GM19372 (cell line): Measurements from ENCODE around the gene GRM7.

ENCODE experiments used
- ATAC-seq: cut with Tn5 transposase; IDR thresholded peaks from one replicate; pipeline ENCODE4 v1.9.1; 2021; ENCODE audit warnings: mild to moderate bottlenecking, low read depth, moderate library complexity; ENCODE audit not compliant: unreplicated experiment

Gene GRM7

DNA sequence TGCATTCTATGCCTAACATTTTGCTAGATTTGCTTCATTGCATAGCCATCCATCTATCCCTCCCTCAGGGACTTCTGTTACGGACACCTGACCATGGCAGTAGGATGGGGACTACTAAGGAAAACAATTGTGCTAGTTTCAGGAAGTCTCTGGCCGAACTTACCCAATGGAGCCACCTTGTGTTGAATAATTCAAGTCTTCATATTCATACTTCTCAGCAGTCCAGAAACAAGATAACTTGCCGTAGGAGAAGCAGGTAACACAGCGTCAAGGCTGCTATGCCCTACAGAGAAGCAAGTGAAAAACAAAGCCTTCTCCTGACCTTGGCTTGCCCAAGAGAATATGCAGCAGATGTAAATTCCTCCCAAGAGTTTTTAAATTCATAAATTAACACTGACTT is 685.3 kb downstream of the GRM7 start:
- no peak for ATAC-seq

DNA sequence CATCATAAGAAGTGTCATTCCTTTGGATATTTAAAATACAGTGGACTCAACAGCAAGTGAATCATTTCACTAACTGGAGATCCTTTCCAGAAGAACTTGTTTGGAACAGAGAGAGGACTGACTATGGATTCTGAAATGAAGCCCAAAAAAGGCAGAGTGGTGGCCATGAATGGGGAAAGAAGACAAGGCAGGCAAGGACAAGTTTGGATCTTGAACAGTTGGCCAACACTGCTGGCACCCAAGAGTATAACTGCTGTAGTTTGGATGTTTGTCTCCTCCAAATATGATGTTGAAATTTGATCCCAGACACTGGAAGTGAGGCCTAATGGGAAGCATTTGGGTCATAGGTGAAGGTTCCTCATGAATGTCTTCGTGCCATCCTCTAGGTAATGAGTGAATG is 686.9 kb downstream of the GRM7 start:
- no peak for ATAC-seq

DNA sequence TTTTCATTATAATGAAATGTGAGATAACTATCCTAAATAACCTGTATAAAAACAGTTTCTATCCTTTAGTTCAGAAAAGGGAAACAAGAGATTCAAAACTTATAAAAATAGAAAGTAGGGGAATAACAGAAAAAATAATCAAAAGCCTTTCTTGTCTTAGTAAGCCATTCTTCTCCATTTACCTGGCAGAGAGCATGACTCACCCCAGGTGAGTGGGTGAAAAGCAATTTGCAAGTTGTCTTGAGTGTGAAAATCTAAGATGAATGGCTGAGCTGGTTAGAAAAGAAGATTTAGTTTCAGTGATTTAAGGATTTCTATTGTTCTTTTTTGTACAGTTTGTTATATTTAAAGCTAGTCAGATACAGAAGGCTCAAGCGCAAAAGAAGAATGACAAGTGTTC is 702.0 kb downstream of the GRM7 start:
- no peak for ATAC-seq

DNA sequence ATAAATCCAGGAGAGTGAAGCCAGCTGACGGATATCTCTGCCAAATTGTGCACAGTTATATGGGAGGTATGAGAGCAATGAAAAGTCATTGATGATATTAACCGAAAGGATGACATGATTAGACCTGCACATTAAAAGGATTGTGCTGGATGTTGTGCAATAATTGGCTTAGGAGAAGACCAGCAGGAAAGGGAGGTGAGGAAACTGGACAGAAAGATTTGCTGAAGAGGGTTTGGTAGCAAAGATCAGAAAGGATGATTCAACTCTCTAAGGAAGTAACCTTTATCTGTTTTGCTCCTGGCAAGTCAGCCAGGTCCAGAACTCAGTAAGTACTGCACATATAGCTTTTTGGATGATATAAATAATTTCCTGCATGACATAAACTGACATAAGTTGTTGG is 704.7 kb downstream of the GRM7 start:
- ATAC-seq, result no peak

DNA sequence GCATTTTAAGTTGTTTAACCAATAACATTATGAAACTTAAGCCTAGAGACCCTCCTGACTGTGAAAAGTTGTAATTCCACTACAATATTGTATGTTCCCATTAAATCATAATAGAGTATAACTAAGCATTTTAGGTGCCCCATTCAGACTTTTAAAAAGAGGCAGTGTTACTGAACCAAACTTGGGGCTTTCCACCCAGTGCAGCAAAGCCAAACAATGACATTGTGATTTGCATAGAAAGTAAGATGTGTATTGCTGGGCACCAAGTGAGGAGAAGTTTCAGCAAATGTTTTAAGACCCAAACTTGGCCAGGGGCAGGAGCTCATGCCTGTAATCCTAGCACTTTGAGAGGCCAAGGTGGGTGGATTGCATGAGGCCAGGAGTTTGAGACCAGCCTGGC is 706.2 kb downstream of the GRM7 start:
- peak; percentile 67 for ATAC-seq

DNA sequence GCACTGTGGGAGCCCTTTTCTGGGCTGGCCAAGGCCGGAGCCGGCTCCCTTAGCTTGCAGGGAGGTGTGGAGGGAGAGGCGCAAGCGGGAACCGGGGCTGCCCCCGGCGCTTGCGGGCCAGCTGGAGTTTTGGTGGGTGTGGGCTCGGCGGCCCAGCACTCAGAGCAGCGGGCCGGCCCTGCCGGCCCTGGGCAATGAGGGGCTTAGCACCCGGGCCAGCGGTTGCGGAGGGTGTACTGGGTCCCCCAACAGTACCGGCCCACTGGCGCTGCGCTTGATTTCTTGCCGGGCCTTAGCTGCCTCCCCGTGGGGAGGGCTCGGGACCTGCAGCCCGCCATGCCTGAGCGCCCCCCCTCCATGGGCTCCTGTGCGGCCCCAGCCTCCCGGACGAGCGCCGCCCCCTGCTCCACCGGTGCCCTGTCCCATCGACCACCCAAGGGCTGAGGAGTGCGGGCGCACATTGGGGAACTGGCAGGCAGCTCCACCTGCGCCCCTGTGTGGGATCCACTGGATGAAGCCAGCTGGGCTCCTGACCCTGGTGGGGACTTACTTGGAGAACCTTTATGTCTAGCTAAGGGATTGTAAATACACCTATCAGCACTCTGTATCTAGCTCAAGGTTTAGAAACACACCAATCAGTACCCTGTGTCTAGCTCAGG is 707.7 kb downstream of the GRM7 start:
- no peak for ATAC-seq

DNA sequence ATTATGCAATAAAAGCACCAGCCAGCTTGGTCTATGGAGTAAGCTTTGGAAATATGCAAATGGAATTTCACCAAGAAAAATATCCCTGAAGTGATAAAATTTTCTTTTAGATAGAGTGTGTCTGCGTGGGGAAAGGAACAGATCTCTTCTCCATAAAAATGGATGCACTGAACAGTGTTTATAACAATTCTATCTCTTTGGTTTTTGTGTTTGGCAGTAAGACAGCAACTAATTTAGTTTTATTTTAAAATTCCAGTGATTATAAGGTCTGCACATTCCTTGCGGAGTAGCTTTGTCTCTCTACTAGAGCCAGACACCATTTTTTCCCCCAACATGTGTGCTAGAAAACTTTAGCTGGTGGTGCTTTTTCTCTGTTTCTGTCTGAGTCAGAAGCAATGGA is 712.4 kb downstream of the GRM7 start:
- ATAC-seq, result no peak

DNA sequence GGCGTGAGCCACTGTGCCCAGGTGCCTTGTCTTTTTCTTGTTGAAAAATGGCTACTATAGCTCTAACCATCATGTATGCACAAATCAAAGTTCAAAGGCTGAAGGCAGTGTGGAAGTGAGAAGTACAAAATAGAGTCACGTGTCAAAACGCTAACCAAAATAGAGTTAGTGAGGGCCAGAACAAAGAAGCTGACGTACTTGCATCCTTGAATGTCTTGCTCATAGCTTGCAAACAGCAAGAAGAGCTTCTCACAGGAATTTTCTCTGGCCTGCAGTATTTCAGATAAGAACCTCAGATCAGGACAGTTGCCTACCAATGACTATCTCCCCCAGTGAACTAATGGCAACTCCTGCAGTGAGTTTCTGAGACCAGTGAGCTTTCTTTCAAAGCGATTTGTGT is 713.5 kb downstream of the GRM7 start:
- no peak for ATAC-seq

DNA sequence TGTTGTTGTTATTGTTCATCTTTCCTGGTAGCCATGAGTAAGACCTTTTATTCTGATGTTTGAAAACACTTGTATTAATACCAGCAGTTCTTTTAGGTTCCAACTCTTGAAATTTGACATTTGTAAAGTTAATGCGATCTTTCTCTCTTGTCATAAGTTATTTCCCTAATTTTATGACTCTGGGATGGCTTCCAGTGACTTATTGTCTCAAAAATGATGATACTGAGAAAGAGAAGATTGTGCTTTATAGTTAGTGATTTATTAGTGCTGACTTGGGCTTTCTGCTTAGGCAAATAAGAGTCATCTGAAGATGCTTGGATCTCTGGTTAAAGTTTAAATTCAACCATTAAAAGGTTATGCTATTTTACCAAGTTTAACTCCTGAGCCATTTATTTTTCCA is 715.2 kb downstream of the GRM7 start:
- no peak for ATAC-seq

DNA sequence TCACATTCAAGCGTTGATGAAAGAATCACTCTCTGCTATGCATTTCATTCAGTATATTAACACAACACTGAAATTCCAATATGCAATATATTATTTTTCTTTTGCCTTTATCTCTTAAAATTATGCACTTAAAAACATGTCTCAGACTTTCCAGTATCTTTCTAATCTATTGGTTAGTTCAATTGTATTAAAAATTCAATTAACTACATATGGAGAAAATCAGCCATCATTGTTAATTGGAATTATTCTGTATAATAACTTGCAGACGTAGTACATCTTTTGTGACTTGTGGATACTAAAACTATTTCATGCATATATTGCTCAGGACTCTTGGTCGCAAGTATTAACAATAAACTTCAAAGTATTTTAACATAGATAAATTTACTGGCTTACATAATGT is 715.6 kb downstream of the GRM7 start:
- no peak for ATAC-seq

DNA sequence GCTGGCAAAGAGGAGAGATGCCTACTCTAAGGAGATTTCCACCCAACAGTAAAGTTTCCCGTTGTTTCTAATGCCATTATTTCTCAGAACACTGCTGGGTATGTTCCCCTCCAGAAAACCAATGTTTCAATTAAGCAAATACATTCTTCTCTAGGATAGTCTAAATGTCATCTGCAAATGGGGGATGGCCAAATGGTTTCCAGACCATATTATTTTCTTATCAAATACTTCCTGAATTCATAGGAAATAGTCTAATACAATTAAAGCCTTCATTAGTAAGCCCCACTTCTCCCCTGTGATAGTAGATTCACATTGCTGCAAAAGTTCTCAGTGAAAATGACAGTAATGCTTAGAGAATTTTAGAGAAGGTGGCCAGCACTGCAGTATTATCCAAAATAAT is 716.6 kb downstream of the GRM7 start:
- no peak for ATAC-seq

DNA sequence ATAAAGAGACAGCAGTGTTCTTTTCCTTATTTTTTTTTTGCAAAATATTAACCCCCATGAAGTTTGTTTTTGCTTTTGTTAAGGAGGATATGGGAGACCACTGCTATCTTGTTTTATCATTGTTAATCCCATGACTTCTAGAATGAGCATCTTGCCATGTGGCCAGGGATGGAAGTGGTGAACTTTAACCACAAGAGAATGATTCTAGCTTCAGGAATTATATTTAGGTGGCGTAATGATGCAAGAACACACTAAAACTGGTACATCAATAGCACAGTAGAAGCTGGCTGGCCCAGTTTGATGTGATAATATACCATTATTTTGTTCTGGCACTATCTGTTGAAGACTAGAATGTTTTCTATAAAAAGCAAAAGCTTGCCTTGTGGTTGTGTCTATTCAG is 720.9 kb downstream of the GRM7 start:
- ATAC-seq, result no peak

DNA sequence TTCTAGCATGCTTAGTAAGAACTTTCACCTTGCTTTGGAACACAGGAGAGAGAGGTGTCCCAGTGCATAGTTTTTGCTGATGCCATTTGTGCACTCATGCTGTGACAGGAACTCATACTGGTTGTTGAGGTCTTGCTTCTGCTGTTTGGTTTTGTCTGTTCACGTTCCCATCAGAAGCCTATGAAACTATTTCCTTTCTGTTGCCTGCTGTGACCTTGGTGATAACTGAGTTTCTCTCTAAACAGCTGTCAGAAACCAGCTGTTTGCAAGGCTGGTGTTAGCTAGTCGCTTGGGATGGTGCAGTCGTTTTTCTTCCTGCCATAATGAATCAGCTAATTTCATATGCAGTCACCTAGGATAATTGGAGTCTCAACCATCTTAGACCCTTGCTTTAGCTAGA is 724.1 kb downstream of the GRM7 start:
- ATAC-seq, result no peak

DNA sequence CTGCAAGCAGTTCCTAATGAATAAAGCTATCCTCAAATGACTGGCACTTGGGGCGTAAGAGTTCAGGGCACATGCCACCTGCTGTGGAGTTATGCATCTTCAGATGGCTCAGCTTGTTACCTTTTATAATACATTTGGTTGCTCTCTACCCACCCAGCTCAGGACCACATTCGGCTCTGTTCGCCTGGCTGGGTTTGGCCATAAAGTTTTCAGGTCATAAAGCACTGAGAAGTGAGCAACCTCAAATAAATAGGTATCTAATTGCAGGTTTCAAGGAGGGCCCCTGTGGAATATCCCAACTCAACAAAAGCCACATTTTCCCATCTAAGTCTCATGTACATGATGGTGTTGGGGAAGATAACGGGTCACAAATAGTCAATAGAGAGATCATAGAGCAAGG is 727.3 kb downstream of the GRM7 start:
- ATAC-seq, result no peak

DNA sequence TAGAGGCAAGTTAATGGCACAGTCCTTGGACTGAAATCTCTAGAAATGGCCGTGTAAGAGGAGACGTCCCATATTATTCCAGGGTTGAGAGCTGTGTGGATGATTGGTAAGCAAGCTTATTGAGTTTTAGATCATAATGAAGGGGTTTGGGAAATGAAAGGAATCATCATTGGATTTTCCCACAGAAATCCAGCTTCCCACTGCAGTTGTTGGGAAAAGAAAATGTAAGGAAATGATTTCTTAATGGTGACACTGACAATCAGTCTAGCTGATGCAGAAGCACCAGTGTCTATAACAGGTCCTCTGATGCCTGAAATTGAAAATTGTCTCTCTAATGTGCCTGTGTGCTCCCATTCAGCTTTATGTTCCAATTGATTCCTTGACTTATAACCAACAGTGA is 728.6 kb downstream of the GRM7 start:
- no peak for ATAC-seq

DNA sequence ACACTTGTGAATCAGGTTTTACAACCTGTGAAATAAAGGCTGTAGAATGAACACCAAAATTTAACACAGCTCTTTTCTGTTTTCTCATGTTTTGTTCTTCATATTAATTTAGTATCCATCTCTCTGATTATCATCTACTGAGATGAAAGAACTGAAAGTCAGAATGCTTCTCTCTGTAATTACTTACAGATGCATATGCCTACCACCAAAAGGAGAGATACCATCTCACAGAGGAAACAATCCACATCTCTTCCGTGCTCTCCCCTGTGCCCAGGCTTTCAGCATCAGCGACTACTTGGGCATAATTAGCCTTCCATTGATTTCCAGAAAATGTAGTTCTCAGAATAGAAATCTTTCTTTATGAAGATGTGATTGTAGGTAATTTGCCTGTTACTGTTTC is 741.4 kb downstream of the GRM7 start:
- no peak for ATAC-seq

DNA sequence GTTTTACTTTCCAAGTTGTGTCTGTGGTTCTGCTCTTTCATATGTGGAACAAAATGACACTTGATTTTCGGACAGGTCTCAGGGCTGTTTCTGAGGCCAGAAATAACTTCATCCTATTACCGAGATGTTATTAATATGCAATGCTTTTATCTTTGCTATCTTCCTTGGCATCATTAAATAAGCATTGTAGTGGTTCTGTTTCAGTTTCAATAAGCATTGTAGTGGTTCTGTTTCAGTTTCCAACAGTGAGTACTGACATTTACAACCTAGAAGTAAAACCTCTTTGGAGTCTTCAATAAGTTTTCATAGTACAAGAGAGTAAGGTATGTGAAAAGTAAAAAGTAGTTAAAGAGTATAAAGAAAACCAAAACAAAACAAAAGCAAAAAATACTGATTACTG is 746.2 kb downstream of the GRM7 start:
- no peak for ATAC-seq

DNA sequence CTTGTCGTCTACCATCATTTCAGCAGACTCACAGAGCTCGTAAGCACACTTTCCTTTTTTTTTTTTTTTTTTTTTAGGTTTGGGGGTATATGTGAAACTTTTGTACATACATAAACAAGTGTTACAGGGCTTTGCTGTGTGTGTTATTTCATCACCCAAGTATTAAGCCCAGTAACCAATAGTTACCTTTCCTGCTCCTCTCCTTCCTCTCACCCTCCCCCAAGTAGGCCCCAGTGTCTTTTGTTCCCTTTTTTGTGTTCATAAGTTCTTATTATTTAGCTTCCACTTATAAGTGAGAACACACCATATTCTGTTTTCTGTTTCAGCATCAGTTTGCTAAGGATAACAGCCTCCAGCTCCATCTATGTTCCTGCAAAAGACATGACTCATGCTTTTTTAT is 746.8 kb downstream of the GRM7 start:
- ATAC-seq, result no peak

DNA sequence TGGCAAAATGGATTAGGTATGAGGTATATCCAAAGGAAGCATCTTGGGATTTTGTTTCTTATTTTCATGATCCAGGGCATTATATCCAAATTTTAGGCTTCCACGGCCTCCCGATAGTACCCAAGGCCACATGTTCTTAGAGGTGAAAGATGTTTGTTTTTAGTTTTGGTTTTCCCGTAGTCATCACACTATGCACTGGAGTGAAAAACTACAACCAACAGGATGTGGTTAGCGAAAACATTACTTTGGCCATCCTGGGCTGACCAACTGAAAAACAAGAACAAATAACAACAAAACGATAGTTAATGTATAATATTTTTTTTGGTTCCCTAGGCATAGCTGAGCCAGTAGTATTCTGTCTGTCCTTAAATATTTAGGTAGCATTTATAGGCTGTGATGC is 749.7 kb downstream of the GRM7 start:
- ATAC-seq, result no peak

DNA sequence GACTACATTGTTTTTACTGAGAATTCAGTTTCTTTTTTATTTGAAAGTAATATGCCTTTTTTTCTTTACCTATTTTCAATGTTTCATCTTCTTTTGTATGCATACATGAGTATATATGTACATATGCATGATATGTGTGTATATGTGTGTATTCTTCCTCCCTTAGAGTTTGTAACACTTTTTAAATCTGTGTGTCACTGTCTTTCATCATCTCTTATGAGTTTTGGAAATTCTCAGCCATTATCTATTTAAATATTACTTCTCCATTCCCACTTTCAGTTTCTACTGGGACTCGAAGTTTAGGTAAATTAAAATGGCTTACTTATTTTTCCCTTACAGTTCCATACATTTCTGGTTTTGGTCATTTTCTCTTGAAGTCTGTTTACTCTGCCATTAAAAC is 754.1 kb downstream of the GRM7 start:
- ATAC-seq, result no peak

DNA sequence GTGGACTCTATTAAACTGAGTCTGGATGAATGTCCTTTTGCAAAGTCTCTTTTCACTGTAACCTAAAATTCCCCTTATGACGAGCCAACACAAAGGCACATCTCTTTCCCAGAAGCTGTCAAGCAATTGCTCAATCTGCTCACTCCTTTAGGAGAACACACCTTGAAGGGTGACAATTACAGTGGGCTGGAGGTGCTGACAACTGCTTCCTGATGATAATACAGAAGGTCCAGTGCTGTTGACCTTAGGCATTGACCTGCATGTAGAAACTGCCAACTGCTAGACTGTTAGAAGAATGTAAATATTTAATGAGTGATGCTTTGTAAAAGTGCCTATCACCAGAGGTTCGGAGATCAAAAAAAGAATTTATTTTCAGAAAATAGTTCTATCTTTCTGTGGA is 757.7 kb downstream of the GRM7 start:
- no peak for ATAC-seq

DNA sequence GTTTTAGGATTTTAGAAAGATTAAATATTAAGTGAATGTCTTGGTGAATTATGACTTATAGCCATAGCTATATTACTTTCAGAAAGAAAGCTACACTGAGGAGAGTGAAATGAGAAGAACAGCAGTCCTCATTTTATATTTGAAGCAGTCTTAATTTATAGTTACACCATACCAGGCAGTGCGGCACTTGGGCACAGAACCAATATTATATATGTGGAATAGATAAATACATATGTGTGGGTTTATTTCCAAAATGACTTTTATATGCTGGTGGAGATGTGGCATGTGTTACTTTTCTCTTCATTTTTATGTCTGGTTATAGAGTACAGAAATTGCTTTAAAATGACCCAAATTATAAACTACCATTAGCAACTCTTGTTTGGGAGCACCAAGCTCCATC is 759.5 kb downstream of the GRM7 start:
- no peak for ATAC-seq

DNA sequence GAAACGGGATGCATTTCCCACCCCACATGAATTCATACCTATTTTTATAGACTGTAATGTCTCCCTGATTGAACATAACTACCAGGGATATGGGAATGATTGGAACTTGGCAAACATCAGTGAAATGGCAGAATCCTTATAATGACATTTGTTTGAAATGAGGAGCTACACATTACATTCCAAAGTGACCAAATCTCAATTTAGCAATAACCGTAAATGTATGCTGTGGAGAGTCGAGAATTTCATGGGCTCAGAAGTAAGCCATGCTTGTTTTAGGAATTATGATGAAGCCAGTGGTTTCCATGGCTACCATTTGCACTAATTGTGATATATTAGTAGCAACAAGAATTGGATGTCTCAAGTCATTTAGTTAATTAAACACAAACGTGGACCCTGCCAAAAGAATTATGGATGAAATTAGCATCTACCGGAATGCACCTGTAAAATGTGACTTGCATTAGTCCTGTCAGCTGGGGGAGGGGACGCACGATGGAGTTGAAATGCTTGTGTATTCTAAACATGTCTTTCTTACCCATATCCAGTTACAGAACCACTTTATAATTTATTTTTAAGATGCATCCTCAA is 760.2 kb downstream of the GRM7 start:
- no peak for ATAC-seq
